ENCODE results near the gene RPRD2.
"Not testable (repeated sequence)": the region's sequence is repeated elsewhere in the genome, so short reads cannot be mapped to it uniquely, and the experiment has no call there.

The RPRD2 gene

DNA sequence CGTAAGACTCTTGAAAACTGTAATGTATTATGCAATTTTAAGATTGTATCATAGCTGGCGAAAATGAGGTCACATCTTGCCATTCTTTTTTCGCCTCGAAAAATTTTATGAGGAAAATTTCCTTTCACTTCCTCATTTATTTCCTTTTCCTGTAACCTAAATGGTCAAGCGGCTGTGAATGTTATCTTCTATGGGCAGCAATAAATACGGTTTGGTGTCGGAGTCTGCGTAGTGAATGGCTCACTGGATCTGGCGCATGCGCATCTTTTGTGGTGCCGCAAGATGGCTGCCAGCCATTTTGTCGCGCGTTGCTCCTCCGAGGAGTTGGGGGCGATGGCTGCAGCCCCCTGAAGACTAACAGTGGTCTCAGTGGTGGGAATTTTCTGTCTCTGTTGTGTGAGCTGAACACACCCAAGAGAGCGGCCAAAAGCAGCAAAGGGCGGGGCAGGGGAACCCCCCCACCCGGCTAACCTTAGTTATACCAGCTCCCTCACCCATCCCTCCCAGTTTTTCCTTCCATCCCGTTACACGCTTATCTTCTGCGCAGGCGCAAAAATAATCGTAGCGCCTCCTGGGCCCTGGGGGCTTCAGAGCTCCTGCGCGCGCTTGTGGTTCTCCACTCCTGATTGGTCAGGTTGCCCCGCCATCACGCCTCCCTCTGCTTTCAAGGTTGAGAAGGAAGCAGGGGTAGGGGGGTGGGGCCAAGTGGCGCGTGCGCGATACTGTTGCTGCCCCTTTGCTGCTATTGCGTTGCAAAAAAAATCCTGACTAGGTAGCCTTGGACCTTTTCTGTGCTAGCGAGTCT lies at the start of gene RPRD2:
RPRD2 (plus strand) TSS at position 722 of the 805 bp plus-strand sequence. CDS start 568 bp downstream, outside the sequence.
- TF ChIP-seq, protein P1, sequence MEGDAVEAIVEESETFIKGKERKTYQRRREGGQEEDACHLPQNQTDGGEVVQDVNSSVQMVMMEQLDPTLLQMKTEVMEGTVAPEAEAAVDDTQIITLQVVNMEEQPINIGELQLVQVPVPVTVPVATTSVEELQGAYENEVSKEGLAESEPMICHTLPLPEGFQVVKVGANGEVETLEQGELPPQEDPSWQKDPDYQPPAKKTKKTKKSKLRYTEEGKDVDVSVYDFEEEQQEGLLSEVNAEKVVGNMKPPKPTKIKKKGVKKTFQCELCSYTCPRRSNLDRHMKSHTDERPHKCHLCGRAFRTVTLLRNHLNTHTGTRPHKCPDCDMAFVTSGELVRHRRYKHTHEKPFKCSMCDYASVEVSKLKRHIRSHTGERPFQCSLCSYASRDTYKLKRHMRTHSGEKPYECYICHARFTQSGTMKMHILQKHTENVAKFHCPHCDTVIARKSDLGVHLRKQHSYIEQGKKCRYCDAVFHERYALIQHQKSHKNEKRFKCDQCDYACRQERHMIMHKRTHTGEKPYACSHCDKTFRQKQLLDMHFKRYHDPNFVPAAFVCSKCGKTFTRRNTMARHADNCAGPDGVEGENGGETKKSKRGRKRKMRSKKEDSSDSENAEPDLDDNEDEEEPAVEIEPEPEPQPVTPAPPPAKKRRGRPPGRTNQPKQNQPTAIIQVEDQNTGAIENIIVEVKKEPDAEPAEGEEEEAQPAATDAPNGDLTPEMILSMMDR (IDR thresholded peaks at IDR 0.05) = no peak
- H3K9ac ChIP-seq = peak within 1 kb of the TSS; percentile 38
- H2AFZ ChIP-seq = peak within 1 kb of the TSS; percentile 70
- H3K4me2 ChIP-seq (ENCODE audit: low read length) = peak within 1 kb of the TSS; percentile 100
- no peaks in the 10 kb centered on the region for H3K4me1 ChIP-seq
- H3K27me3 ChIP-seq (ENCODE audit: control insufficient read depth, insufficient read depth, low read length) = no peaks in the 10 kb centered on the region
- H3K79me2 ChIP-seq = peaks cover 8% of the 10 kb centered on the region
- no peaks in the 10 kb centered on the region for H3K36me3 ChIP-seq (ENCODE audit: control insufficient read depth, insufficient read depth, low read length)
- peak within 1 kb of the TSS; percentile 100 for H3K4me3 ChIP-seq (ENCODE audit: low read depth, low read length)
- no peaks in the 10 kb centered on the region for H3K9me3 ChIP-seq (ENCODE audit: control insufficient read depth, low read length)
- H3K27ac ChIP-seq = peak within 1 kb of the TSS; percentile 97

DNA sequence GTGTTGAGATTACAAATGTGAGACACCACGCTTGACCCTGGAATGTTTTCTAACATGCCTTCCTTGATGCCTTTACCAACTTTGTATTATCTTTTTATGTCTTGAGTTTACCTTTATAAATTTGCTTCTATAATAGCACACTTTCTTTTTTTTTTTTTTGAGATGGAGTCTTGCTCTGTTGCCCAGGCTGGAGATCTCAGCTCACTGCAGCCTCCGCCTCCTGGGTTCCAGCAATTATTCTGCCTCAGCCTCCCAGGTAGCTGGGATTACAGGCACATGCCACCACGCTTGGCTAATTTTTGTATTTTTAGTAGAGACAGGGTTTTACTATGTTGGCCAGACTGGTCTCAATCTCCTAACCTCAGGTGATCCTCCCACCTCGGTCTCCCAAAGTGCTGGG lies 49.3 kb upstream of the RPRD2 start:
- not testable (repeated sequence) for H3K9me3 ChIP-seq (ENCODE audit: control insufficient read depth, low read length); H3K27ac ChIP-seq; H3K4me2 ChIP-seq (ENCODE audit: low read length); H3K36me3 ChIP-seq (ENCODE audit: control insufficient read depth, insufficient read depth, low read length); H3K9ac ChIP-seq; H3K27me3 ChIP-seq (ENCODE audit: control insufficient read depth, insufficient read depth, low read length); H2AFZ ChIP-seq; H3K4me1 ChIP-seq; H3K4me3 ChIP-seq (ENCODE audit: low read depth, low read length); H3K79me2 ChIP-seq

DNA sequence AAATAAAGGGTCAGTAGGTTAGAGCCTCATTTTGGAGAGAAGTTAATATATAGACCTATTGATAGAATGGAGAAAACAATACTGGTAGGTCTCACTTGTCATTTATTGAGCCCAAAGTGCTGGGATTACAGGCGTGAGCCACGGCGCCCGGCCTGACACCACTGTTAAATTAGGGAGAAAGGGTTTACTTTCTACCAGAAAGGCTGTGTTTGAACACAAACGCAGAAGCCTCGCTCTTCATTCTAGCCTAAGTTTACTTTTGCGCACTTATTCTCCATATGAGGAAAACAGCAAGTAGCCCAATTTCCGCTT lies 43.3 kb upstream of the RPRD2 start:
- Histone ChIP-seq H3K79me2 (peaks cover 5% of the 10 kb centered on the region), H3K27me3 (ENCODE audit: control insufficient read depth, insufficient read depth, low read length) (no peaks in the 10 kb centered on the region), H3K4me3 (ENCODE audit: low read depth, low read length) (peak overlapping the region; percentile 98), H3K4me1 (no peaks in the 10 kb centered on the region), H2AFZ (peak overlapping the region; percentile 91), H3K4me2 (ENCODE audit: low read length) (peak overlapping the region; percentile 55), H3K9me3 (ENCODE audit: control insufficient read depth, low read length) (no peaks in the 10 kb centered on the region), H3K9ac (no peak overlapping the region), H3K36me3 (ENCODE audit: control insufficient read depth, insufficient read depth, low read length) (no peaks in the 10 kb centered on the region), H3K27ac (peak overlapping the region; percentile 81)
- TF ChIP-seq, protein P1 (IDR thresholded peaks at IDR 0.05) = no peak

DNA sequence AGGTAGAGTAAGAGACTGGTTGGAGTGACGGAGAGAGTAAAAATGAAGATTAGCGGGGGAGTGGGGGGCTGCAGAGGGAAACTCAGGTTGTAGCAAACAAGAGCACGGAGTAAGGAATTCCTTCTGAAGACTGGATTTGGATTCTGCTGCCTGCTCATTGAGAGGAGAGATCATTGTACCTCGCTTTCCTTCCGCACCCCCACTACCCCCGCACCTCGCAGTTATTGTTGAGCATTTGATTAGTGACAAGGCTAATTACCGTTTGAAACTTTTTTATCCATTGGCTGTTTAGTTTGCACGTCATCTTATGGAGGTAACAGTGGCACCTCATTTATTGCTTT lies 42.2 kb upstream of the RPRD2 start:
- TF ChIP-seq, protein P1 (IDR thresholded peaks at IDR 0.05) = no peak
- H3K4me2 ChIP-seq (ENCODE audit: low read length) = peak overlapping the region; percentile 88
- H3K36me3 ChIP-seq (ENCODE audit: control insufficient read depth, insufficient read depth, low read length) = no peaks in the 10 kb centered on the region
- peak overlapping the region; percentile 91 for H2AFZ ChIP-seq
- no peak overlapping the region for H3K9ac ChIP-seq
- peaks cover 5% of the 10 kb centered on the region for H3K79me2 ChIP-seq
- H3K4me3 ChIP-seq (ENCODE audit: low read depth, low read length) = peak overlapping the region; percentile 98
- H3K27ac ChIP-seq = peak overlapping the region; percentile 81
- no peaks in the 10 kb centered on the region for H3K9me3 ChIP-seq (ENCODE audit: control insufficient read depth, low read length)
- no peaks in the 10 kb centered on the region for H3K4me1 ChIP-seq
- no peaks in the 10 kb centered on the region for H3K27me3 ChIP-seq (ENCODE audit: control insufficient read depth, insufficient read depth, low read length)

DNA sequence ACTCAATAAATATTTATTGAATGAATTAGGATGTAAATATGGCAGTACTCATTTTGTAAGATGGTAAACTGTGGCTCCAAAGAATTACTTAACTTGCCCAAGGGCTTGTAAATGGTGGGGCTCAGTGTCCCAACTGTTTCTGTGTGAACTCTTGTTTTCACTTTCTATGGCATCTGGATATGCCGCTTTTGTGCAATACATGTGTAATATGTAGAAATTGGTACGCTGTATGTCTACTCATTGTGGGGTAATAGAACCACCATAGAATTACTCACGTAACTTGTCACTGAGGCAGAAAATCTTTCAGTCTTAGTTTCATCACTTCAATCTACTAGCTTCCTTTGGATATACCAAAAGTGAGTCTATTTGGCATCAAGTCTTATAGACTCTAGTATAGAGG lies 41.6 kb upstream of the RPRD2 start:
- no peak overlapping the region for H2AFZ ChIP-seq
- TF ChIP-seq, protein P1 (IDR thresholded peaks at IDR 0.05) = no peak
- H3K27me3 ChIP-seq (ENCODE audit: control insufficient read depth, insufficient read depth, low read length) = no peaks in the 10 kb centered on the region
- no peaks in the 10 kb centered on the region for H3K4me1 ChIP-seq
- H3K36me3 ChIP-seq (ENCODE audit: control insufficient read depth, insufficient read depth, low read length) = no peaks in the 10 kb centered on the region
- no peak overlapping the region for H3K27ac ChIP-seq
- no peak overlapping the region for H3K9ac ChIP-seq
- peaks cover 5% of the 10 kb centered on the region for H3K79me2 ChIP-seq
- H3K9me3 ChIP-seq (ENCODE audit: control insufficient read depth, low read length) = no peaks in the 10 kb centered on the region
- peak overlapping the region; percentile 88 for H3K4me2 ChIP-seq (ENCODE audit: low read length)
- H3K4me3 ChIP-seq (ENCODE audit: low read depth, low read length) = peak overlapping the region; percentile 98
